HL-60/S4 treated with retinoic acid at 250 ng/mL for 4 days and 3 days (cell line): ENCODE results near the gene ETV6.

Source experiments
- in situ Hi-C: fragments of 300-500 bp; cut with MboI; formaldehyde crosslinking; loops from 2 replicates; pipeline ENCODE4 v1.7.0; 2022; ENCODE audit warnings: low sequenced_read_pairs

ETV6 gene

DNA sequence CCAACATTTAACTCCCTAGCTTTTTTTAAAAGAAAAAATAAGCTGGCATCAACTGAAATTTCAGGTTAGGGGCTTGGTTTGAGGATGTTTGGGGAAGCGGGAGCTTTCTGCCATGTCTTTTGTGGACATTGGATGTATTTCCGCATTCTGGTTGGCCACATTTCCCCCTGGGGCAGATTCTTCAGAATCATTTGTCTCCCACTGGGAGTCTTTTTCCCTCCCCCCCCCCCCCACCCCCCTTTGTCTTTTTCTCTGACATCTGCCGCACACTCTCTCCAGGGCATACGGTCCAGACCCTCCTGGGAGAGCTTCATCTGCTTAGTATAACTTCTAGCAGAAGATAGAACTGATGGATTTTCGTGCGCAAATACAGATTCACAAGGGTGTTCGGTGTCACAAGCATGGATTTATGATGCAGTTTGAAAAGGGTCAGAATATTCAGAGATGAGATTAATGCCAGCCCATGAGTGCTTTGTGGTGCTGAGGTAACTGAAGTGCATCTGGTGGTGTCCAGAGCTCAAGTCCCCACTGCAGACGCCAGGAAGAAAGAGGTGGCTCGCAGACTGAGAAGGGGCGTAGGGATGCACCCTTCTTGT is 40.2 kb downstream of the ETV6 start:
- in situ Hi-C loops: no loop called here

GRCh38 chr12:11693067-11693466 is 43.6 kb downstream of the ETV6 start:
- in situ Hi-C loops: no loop called here

DNA sequence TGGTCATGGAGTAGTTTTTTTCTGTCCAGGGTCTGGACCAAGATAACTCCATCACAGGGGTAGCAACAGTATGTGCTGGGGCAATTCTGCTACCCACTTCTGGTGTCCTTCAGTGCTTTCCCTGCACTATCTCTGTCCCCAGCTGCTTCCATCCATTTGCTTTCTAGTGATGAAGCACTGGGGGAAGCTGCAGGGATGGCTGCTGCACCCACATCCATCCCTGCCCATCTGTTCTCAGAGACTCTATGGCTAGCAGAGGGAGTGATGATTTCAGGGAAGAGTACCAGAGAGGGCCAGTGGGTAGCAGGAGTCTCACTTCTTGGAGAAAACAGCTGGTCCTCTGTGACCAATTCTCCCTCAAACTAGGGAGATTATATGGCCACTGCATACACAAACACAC is 44.1 kb downstream of the ETV6 start:
- in situ Hi-C loops: no loop called here

DNA sequence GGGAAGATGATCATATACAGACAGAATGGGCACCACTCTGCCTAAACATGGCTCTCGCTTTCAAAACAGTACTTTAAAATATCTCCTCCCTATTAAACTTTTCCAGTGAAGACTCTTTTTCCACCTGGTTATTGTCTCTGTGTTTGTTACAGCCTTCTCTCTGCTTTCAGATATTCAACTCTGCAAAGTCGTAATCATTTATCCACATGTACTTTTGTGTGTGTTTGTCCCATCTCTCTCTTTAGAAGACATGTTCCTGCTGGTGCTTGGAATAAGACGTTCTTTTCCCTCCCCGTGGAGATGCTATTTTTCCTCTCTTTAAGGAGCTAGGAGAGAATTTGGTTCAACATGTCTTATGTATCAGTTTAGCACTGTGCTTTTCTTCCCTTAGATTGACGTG is 45.1 kb downstream of the ETV6 start:
- in situ Hi-C loops: no loop called here

DNA sequence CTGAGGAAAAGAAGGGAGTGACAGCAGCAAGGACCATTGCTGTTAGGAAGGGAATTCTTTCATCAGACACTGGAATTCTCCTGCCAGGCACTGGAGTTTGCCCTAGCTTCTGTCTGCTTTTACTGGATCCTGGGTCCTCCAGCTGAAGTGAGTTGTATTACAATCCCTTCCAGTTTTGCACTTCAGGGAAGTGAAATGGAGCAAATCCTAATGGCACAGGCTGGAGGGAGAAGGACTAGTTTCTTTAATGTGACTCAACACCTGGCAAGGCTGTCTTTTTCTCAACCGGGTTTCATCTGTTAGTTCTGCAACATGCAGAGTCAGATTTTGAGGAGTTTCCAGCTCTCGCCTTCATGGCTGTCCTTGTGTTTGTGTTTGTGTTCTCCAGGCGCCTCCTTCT is 45.8 kb downstream of the ETV6 start:
- in situ Hi-C loops: no loop called here

GRCh38 chr12:11696084-11696483 is 46.6 kb downstream of the ETV6 start:
- in situ Hi-C loops: no loop called here

GRCh38 chr12:11697131-11697530 is 47.7 kb downstream of the ETV6 start:
- in situ Hi-C loops: no loop called here

DNA sequence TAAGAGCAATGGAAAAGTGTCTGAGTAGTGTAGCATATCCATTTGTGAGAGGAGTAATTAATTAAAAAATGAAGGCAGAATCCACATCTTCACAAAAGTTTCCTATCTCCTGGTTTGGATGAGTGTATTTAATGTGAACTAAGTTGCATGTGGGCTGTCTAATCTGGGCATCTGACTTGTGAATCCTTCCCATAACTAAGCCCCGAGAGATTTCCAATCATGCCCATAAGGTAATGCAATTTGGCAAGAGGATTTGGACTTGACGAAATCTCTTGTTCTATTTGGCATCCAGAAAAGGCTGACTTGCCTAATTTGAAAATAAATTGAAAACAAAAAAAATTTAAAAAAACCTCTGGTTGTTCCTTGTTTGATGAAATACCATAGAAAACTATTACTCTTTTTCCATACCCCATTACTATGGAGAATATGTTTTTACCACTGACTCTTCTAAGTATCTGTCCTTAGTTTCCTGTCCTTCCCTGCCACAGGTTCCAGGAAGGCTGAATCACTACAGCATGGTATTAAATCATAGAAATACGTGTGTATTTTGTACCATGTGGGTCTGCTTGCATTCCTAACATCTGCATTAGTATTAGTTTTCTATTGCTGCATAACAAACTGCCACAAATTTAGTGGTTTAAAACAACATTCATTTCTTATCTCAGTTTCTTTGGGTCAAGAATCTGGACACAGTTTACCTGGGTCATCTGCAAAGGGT is 48.4 kb downstream of the ETV6 start:
- in situ Hi-C loops: no loop called here

DNA sequence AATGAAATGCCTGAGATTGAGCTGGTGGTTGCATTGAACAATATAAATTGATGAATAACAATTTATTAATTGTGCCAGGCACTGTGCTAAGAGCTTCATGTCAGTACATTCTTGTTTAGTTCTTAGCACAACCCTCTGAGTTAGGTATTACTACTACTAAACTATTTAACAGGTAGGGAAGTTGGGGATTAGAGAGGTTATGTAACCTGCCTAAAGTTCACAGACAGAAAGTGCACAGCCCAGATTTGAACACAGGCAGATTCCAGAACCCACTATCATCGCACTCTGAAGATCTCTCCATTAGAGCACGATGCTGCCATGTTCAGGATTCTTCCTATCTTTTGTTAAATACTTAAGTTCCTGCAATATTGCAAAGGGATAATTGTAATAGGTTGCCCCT is 49.3 kb downstream of the ETV6 start:
- in situ Hi-C loops: no loop called here

DNA sequence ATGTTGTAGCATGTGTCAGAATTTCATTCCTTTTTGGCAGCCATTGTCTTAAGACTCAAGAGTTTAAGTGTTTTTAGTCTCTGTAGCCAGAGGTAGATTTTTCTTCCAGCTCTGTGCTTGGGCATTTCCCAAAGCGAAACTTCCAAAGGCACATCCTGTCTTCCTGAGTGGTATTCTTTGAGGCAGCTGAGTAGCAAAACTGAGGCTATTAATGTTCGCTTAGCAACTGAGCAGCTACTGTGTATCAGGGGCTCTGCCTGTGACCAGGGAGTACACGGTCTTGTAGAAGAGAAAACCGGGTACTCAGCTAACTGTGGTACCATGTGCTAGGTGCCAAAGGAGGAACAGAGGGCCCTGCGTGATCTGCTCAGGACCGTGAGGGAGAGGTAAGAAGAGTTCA is 52.0 kb downstream of the ETV6 start:
- in situ Hi-C loops: no loop called here

DNA sequence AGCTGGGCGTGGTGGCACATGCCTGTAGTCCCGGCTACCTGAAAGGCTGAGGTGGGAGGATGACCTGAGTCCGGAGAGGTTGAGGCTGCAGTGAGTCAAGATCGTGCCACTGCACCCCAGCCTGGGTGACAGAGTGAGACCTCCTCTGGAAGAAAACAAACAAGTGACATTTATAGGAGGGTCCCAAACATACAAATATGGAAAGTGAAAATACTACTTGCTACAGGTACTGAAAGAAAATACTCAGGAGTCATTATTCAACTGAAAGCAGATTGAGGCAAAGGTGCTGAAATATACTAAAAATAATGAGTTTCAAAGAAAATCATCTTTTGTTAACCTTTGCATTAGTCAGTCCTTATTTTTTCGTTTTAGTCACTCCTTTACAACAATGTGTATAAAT is 53.5 kb downstream of the ETV6 start:
- in situ Hi-C loops: no loop called here

GRCh38 chr12:11703378-11703777 is 53.9 kb downstream of the ETV6 start:
- in situ Hi-C loops: no loop called here

DNA sequence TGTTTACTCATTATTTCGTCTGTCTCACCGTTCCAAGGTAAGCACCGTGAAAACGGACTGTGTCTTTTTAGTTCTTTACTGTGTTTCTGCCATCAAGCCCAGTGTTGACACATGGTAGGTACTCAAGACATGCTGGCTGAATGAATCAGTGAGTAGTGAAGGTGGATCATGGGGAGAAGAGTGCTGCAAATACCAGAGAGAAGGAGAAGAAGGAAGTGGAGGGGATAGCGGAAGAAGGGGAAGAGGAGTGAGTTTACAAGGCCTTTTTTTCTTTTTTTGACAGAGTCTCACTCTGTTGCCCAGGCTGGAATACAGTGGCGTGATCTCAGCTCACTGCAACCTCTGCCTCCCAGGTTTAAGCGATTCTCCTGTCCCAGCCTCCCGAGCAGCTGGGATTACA is 54.6 kb downstream of the ETV6 start:
- in situ Hi-C loops: no loop called here

- in situ Hi-C loops: no loop called here
These were observed 55.5 kb downstream of the ETV6 start for GRCh38 chr12:11705010-11705409.

DNA sequence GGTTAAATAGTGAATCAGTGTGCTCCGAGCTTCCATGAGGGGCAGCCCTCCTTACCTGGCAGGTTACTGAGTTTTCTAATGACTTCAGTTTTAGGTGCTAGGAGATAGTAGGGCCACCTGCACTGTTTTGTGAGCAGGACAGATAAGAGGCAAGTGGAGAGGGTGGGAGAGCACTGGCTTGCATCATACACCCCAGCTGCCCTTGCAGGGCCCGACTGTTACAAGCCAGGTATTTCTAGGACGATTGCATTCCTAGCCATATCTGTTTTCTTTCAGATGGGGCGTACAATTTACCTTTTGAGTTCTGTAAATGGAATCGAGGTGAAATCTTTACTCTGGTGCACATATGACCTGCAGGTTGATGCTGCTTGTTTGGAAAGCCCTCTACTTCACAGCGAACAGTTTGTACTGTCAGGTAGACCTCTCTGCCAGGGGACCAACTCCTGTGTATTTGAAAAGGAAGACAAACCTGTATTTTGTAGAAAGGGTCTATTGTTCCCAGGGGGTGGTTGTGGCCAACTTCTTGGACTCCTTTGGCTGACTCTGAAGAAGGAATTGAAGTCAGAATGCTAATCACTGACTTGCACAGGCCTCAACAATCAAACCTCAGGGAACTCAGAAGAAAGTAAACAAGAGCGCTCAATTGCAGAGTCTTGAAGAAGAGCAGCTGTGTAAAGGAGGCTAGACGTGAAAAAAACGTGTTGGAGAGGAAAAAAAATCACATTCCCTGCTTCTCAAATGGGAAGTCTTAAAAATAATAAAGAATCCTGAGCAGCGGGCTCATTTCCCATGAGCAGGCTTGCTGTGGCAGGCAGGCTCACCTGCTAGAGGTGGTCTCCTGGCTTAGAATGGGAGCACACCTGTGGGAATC is 57.3 kb downstream of the ETV6 start:
- in situ Hi-C loops: no loop called here

- in situ Hi-C loops: no loop called here
These were observed 58.1 kb downstream of the ETV6 start for GRCh38 chr12:11707535-11707934.

DNA sequence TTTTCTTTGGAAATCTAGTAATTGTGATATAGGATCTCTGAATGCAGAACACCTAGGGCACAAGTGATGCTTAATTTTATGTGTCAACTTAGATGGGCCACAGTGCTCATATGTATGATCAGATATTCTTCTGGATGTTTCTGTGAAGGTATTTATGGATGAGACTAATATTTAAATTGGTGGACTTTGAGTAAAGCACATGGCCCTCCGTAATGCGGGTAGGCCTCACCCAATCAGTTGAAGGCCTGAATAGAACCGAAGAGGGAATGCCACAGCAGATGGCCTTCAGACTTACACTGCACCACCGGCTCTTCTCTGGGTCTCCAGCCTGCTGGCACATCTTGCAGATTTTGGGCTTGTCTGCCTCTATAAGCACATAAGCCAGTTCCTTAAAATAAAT is 60.0 kb downstream of the ETV6 start:
- in situ Hi-C loops: no loop called here

- in situ Hi-C loops: no loop called here
These were observed 61.0 kb downstream of the ETV6 start for GRCh38 chr12:11710431-11710830.

DNA sequence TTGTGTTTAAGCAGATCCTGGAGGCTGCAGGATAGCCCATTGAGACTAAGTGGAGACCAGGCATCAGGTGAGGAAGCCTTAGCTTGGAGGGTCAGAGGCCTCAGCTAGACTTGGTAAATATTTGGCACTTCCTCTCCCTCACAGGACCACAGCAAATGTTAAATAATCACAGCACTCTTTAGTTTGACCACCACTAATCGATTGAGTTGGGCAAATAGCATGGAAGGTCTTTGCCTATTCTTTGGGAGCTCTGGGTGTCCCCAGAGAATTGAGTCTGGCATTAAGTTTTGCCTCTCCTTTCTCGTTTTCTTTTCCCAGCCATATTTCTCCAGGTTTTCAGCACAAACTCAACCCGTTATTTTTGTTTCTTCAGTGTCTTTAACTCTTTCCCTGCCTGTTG is 61.4 kb downstream of the ETV6 start:
- in situ Hi-C loops: no loop called here

DNA sequence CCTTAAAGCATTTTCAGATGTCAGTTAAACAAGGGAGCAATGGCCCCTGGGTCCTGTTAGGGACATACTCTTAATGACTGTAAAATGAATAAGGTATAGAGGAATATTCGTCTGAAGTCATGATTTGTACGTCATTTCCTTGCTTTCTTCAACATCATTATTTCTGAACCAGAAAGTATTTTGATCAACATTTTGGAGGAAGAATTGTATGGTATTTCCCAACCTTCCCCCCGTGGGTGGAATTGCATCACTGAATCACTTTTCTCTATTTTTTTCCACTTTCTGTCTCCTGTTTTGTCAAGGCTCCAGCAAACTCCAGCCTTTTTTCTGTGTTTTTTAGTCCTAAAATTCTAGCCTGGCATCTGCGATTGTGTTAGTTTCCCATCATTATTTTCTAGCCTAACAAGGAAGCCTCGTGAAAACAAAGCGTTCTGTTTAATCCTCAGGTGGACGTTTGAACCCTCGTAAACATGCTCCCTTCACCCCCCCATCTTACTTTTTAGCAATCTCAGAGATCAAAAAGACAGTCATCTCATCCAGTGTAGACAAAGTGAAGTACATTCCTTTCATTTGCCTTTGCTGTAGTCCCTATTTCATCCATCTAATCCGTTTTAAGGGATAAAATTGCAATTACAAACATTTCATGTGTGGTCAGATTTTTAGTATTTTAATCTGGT is 62.3 kb downstream of the ETV6 start:
- in situ Hi-C loops: no loop called here

DNA sequence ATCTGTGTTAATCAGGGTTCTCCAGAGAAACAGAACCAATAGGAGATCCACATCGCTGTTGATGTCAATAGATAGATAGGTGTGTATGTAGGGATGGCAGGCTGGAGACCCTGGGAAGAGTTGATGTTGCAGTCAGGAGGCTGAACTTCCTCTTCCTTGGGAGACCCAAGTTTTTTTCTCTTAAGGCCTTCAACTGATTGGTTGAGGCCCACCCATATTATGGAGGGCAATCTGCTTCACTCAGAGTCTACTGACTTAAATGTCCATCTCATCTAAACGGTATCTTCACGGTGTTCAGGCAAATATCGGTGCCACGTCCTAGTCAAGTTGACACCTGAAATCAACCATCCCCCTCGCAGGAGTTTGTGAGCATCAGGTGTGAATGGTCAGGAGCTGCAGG is 63.0 kb downstream of the ETV6 start:
- in situ Hi-C loops: no loop called here
